Right ventricle myocardium superior (tissue), 1 donor: ENCODE data around the gene CLEC3B. TPM values are rescaled to one million over a fixed set of nuclear protein-coding genes. Genes with fewer than 3 reads are reported as not detected.
A peak's percentile ranks its signal among the peaks of the same experiment; 100 is the strongest.
"Not testable (repeated sequence)": the region's sequence is repeated elsewhere in the genome, so short reads cannot be mapped to it uniquely, and the experiment has no call there.

Experiments used
- ATAC-seq: fragments of 200-7000 bp; cut with Tn5 transposase; one replicate; pipeline ENCODE4 v1.9.1; 2020; ENCODE audit warnings: mild to moderate bottlenecking; ENCODE audit not compliant: poor library complexity
- DNase-seq: peaks from one replicate; pipeline ENCODE4 v3.0.0-alpha.2; 2020
- intact Hi-C: fragments of 100-400 bp; cut with DNase I; formaldehyde crosslinking; loops from one replicate; pipeline ENCODE4 v1.11.2; 2022
- total RNA-seq: library from RNA; stranded (reverse); fragmentation: NEBNext Ultra II Directional; extraction: Animal tissue kit (Norgen Biotek cat#: 25700); gene quantifications from one replicate; pipeline ENCODE4 v1.2.1, GENCODE V29; 2021
- donor health status: DM: no; HTN: yes; CAD: no; lungs with severe emphysema.

Gene CLEC3B
- total RNA-seq, 1 donor from 2014 or later, result 78.6 TPM

DNA sequence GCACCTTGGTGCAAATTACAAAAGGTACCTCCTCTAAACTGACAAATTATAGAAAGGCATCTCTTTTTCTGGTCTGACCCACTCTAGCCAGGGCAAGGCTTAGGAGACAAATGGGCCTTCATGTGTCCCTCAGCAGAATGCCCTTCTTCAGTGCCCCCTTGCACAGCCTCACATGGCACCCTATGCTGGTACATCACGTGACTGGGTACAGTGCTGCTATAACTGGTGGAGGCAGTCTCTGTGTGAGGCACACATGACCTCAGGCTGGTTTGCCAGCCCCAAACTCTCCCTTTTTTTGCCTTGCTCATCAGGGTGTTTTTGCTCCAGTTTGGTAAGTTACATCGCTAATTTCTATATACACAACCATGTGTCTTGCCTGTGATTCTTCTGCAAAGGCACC lies 3.1 kb downstream of the CLEC3B start:
- intact Hi-C loops, result no loop called here
- DNase-seq (no peak), ATAC-seq (no peak)

DNA sequence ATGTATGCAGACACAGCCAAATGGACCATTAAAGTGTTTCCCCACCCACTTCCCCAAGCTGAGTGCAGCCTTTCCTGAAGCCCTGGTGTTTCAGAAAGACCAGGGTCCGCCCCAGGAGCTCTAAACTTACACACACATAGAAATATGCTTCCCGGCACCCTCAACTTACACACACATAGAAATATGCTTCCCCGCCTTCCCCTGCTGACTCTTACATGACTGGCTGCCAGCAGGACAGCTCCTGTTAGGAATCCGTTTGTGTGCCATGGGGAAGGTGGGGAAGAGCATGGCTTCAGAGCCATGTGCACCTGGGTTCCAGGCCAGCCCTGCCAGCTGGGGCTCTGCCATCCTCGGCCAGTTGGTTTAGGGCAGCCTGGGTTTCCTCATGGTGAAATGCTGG lies 3.6 kb downstream of the CLEC3B start:
- DNase-seq, result no peak
- ATAC-seq, result no peak
- intact Hi-C loops, result no loop called here

GRCh38 chr3:45031531-45031930 lies 5.4 kb downstream of the CLEC3B start:
- intact Hi-C loops, result no loop called here
- no peak for DNase-seq
- ATAC-seq, result no peak

DNA sequence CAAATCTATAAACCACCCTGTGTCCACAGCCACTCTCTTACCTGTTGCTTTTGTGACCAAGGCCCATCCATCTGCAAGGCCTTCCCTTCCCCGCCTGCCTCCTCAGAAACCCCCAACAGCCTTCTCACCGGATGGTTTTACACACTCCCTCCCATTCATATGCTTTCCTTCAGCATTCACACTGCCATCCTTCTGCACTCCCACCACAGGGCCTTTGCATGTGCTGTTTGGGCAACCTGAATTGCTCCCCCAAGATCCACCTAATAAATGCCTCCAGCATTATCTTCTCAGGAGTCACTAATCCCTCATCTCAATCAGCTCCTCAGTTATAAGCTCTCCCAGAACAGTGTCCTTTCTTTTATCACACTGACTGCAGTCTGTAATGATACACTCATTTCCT lies 6.0 kb downstream of the CLEC3B start:
- intact Hi-C loops, result no loop called here
- DNase-seq (no peak), ATAC-seq (no peak)

DNA sequence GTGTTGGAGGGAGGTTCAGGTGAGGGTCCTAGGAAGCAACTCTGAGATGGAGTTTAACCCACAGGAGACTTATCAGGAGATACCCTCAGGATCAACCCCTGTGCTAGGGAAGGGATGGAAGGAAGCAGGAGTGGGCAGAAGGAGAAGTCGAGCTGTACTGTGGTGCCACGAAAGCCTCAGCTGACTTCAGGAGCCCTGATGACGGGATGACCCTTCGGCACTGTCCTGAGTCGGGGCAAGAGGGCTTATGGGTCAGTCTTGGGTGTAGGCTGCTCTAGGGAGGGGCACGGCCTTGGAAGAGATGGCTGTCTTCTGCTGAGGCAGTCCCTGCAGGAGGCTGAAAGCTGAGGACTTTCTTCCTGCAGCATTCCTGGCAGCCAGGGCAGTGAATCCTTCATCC lies 7.7 kb downstream of the CLEC3B start:
- no peak for ATAC-seq
- intact Hi-C loops, result no loop called here
- DNase-seq, result no peak

DNA sequence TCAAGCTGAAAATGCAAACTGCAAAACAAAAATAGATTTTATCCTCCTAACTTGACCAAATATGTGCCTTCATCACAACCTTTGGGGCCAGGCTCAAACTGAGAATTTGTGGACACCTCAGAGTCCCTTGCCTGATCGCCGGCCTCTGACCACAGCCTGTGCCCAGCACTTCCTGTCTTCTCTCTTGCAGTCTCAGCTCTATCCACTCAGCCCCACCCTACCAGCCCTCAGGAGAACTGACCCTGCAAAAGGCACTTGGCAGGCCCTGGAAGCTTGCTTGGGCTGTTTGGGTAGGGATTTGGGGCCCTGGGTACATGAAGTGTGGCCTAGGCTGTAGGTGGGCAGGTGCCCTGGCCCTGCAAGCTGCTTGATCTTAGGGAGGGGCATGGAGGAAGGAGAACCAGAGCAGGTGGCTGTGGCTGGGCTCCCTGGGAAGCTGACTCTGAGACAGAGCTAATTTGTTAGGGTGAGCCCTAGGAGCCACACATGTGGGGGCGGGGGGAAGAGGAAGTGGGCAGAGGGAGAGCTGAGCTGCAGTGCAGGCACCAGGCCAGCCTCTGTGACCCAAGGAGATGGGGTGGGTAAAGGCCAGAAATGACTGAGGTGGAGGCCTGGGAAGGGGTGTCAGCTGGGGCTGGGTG lies 8.6 kb downstream of the CLEC3B start:
- intact Hi-C loops, result no loop called here
- ATAC-seq, result peak; percentile 52

GRCh38 chr3:45035441-45036301 lies 9.6 kb downstream of the CLEC3B start:
- peak; percentile 65 for DNase-seq
- intact Hi-C loops, result no loop called here
- peak; percentile 38 for ATAC-seq

More for the DNA sequence above, 8.6 kb downstream of the CLEC3B start:
- DNase-seq, result peak; percentile 86

GRCh38 chr3:45037720-45038455 lies 11.8 kb downstream of the CLEC3B start:
- DNase-seq (peak; percentile 94), ATAC-seq (peak; percentile 85)
- intact Hi-C loops, result no loop called here

- DNase-seq, result no peak
- intact Hi-C loops, result loop anchor here (2.0 to 10.0 kb wide), 2 partner anchors 169 to 453 kb away; no protein-coding TSS in a partner anchor
- no peak for ATAC-seq
Observed at GRCh38 chr3:45041666-45042065, 15.6 kb downstream of the CLEC3B start.

- ATAC-seq, result no peak
- intact Hi-C loops, result loop anchor here (10.0 kb wide), 1 partner anchor 453 kb away; no protein-coding TSS in a partner anchor
- DNase-seq, result no peak
Observed at GRCh38 chr3:45042162-45042561, 16.1 kb downstream of the CLEC3B start.

- no peak for ATAC-seq
- DNase-seq, result no peak
- intact Hi-C loops, result loop anchor here (10.0 kb wide), 1 partner anchor 451 kb away; no protein-coding TSS in a partner anchor
Observed at GRCh38 chr3:45043728-45044299, 17.7 kb downstream of the CLEC3B start.

- no peak for DNase-seq
- intact Hi-C loops, result loop anchor here (10.0 kb wide), 1 partner anchor 447 kb away; no protein-coding TSS in a partner anchor
- ATAC-seq, result no peak
Observed at GRCh38 chr3:45048244-45048643, 22.1 kb downstream of the CLEC3B start.

GRCh38 chr3:45049807-45050206 lies 23.7 kb downstream of the CLEC3B start:
- intact Hi-C loops, result loop anchor here (10.0 kb wide), 1 partner anchor 445 kb away; no protein-coding TSS in a partner anchor
- ATAC-seq, result no peak
- no peak for DNase-seq

- DNase-seq (no peak), ATAC-seq (no peak)
- intact Hi-C loops, result no loop called here
Observed at GRCh38 chr3:45051685-45052084, 25.6 kb downstream of the CLEC3B start.

- intact Hi-C loops, ATAC-seq, DNase-seq: not testable (repeated sequence)
Observed at GRCh38 chr3:45053805-45054195, 27.7 kb downstream of the CLEC3B start.

- no peak for DNase-seq
- no peak for ATAC-seq
- intact Hi-C loops, result no loop called here
Observed at GRCh38 chr3:45054196-45054857, 28.2 kb downstream of the CLEC3B start.

DNA sequence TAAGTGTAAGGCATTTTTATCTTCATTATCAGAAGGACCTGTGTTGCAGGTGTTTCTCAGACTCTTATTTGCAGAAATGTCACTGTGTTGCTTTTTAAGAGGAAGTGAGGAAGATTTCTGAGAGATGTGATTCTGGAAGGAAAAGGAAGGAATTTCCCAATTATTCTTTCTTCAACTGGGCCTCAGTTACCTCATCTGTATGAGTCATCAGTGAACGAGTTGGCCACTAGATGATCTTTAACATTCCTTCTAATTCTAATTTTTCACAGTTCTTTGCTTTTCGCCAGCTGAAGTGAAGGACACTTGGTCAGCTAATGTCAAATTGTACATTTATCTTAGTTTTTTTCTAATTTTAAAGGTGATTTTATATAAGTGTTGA lies 28.9 kb downstream of the CLEC3B start:
- ATAC-seq, result peak; percentile 40

GRCh38 chr3:45055411-45056143 lies 29.5 kb downstream of the CLEC3B start:
- no peak for ATAC-seq
- DNase-seq, result no peak
- intact Hi-C loops, result no loop called here

More for the DNA sequence above, 28.9 kb downstream of the CLEC3B start:
- intact Hi-C loops, result no loop called here
- no peak for DNase-seq
